A673 (cell line): ENCODE data around the gene GNG12.

ENCODE experiments used
- EZH2 ChIP-seq: fragments of 200-600 bp; sonication (generic); IDR thresholded peaks from 2 replicates; pipeline ENCODE4 v1.6.1; 2017; ENCODE audit warnings: borderline replicate concordance, low read depth, mild to moderate bottlenecking, mixed read lengths, antibody characterized with exemption, low read length; ENCODE audit not compliant: poor library complexity, severe bottlenecking
- TF ChIP-seq, protein P1 (sequence below): fragments of 300-800, 200-600 bp; sonication (generic); conservative IDR thresholded peaks from 2 replicates; pipeline ENCODE4 v1.5.1; 2017; ENCODE audit warnings: low read depth, mild to moderate bottlenecking, antibody characterized with exemption, low read length, moderate library complexity, mixed read lengths

DNA sequence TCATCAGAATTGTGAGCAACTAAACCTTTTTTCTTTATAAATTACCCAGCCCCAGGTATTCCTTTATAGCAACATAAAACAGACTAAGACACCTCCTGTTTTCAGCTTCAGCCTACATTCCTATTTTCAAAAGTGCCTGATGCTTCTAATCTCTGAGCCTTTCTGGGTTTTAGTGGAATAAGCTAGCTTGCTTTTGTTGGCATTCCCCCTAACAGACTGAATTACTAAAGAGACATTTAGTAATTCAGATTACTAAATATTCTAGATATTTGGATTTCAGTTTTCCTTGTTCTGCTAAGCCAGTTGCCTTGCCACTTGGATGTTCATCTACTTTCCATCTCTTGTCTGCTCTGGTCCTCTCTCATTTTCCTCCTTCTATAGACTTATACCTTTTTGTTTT lies 10.5 kb upstream of the GNG12 start:
- TF ChIP-seq, protein P1, sequence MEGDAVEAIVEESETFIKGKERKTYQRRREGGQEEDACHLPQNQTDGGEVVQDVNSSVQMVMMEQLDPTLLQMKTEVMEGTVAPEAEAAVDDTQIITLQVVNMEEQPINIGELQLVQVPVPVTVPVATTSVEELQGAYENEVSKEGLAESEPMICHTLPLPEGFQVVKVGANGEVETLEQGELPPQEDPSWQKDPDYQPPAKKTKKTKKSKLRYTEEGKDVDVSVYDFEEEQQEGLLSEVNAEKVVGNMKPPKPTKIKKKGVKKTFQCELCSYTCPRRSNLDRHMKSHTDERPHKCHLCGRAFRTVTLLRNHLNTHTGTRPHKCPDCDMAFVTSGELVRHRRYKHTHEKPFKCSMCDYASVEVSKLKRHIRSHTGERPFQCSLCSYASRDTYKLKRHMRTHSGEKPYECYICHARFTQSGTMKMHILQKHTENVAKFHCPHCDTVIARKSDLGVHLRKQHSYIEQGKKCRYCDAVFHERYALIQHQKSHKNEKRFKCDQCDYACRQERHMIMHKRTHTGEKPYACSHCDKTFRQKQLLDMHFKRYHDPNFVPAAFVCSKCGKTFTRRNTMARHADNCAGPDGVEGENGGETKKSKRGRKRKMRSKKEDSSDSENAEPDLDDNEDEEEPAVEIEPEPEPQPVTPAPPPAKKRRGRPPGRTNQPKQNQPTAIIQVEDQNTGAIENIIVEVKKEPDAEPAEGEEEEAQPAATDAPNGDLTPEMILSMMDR = no peak
- no peak for TF ChIP-seq EZH2
